D341Med (cell line): ENCODE results near the gene ERLIN1.

Source experiments
- DNase-seq: peaks from one replicate; pipeline ENCODE4 v3.0.0; 2012; ENCODE audit warnings: low spot score

Gene ERLIN1

DNA sequence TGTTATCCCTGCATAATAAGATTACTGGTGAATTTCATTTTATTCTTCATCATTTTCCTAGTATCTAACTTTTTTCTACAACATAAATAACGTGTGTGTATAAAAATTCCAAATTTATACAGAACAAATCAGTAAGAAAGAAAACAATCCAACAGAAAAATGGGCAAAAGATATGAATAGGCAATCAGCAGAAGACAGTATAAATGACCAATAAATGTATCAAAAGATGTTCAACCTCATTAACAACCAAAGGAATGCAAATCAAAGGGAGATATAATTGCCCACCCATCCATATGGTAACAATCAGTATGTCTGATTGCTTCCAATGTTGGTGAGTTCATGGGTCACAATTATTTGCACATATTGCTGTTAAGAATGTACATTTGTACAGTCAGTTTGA is 13.5 kb downstream of the ERLIN1 start:
- no peak for DNase-seq

DNA sequence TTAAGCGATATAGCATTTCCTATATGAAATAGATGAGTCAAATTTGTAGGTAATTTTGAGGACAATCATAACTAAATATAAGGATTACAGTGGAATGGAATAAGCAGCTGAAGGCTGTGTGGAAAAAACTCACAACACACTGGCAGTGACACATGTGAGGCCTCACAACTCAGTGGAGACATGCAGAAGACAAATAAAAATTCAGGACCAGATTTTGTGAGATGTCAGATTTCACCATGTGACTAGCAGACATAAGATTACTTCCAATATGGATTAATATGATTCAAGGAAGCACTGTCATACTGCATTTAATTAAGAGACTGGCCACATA is 17.6 kb downstream of the ERLIN1 start:
- DNase-seq: no peak

DNA sequence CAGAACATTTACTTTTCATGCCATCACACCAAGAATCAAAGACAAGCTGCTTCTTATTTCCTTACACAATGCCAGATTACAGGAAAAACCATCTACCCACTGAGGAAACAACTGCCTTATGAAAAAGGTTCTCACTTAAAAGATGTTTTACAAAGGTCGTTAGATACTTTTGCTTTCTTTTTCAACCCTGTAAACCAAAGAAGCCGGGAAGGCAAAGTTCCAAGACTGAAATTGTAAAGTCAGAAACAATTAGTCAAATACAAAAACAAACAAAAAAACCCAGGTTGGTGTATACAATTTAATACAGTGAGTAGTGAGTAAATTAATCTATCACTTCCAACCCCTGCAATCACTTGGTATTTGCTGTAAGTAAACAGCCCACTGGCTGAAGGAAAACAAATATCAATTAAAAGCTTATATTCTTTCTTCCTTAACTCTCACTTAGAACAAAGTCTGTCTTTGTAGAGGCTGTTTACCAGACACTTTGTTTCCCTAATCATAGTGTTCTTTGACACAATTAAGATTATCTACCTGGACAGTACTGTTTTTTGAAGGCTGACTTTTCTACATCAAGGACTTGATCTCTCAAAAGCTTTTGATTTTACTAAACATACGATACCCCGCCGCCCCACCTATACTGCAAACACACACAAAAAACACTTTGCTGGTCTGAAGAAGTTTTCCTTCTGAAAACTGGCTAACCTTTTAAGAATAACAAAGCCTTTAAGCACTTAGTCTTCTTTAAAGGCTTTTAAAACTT is 18.1 kb downstream of the ERLIN1 start:
- no peak for DNase-seq

DNA sequence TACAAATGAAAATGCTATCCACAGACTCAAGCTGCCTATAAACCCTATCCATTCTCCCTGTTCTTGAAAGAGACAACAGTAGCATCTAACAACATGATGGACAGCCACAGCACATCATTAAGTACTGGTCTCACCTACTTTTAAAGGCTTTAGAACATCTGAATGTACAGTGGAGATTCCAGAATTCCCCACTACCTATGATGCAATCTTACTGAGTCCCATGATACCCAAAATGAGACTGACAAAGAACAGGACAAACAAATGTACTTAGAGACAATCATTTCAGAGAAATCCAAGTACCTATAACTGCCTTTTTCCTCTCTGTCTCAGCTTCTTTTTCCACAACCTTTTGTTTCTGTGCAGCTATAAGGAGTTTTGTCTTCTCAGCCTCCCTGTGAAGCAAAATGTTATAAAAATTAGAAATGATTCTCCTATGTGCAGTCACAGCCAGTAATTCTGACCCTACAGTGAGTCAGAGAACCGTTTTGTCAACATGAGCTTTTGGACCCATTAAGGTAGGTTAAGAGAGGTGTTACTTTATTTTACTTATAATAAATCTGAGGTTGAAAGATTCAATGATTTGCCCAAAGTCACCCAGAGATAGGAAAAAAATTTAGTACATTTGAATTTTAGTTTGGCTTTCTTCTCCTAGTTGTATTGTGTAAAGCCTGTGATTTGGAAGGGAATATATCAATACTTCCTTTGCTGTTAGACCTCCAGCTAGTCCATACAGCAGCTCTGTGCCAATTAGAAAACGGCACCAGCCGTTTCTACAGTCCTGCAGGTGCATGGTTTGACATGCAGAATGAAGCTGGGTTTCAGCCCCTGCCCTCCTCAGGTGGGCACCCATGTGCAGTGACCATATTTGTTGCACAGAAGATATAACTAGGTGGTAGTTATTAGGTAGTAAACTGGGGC is 21.9 kb downstream of the ERLIN1 start:
- no peak for DNase-seq

DNA sequence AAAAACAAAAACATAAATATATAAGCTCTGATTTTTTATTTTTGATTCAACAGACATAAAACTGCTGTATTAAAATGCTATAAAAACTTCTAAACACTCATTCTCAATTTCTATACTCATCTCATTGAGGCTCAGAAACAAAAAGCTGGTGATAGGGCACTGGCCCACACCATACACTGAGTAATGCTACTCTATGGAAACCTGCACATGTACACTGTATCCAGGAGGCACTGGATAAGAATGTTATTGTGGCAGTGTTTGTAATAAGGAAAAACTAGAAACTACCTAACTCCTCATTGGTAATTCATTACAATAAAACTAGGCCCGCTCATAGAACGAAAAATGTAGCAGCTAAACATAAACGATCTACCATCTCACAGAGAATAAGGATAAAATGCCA is 23.1 kb downstream of the ERLIN1 start:
- no peak for DNase-seq

DNA sequence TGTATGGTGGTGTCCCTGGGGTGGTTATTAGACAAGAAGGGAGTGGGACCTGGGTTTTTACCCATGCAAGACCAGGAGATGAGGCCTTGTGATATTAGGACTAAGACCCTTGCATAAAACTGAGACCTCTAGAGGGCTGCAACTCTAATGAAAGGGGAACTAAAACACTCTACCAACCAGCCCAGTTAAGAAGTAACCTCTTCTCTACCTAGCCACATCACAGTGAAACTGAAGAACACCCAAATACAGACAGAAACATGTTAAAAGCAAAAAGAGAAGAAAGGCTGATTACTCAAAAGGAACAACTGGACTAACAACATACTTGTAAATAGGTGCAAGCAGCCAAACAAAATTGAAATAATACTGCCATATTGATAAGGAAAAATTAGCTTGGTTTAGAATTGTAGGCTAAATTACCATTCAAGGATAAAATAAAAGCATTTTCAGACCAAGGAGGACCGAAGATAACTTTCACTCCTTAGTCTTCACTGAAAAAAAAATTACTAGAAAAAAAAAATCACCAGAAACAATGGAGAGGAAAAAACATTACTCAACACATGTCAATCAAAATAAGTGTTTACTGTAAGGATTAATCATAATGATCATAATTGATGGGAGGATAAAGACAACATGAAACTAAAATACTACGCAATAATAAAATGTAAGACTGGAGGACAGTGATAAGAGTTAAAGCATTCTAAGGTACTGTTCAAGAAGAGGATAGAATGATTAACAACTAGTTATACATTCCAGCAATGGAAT is 27.6 kb downstream of the ERLIN1 start:
- DNase-seq: no peak

DNA sequence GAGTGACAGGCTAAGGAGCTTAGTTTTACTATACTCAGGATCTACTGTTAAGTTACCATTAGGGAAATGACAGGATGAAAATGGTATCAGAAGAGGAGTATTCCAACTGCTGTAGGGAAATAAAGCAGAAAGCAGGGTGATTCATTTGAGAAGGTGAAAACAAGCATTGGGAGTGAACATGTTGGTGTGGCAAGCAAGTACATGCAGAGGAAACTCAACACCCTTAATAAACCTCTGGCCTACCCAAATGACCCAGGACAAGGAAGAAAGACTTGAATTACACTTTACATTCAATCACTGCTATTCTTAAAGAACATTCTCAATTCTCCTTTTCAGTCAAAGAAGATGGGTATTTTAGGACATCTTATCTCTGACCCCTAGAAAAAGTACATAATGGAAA is 28.7 kb downstream of the ERLIN1 start:
- DNase-seq: no peak

DNA sequence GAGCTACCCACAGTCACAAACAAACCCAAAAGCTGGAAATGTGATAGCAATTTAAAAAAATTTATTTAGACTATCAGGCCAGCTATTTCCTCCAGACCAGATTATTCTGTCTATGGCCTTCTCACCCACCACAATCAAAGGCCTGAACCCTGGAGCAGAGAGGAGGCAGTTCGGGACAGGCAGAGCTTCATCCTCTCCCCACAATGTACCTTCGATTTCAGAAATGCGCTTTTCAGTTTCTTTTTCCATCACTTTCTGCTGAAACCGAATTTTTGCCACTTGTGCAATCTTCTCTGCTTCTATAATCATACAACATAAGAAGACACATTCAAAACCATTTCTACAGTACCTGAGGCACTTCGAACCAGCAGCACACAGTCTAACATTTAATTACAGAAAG is 29.9 kb downstream of the ERLIN1 start:
- no peak for DNase-seq

DNA sequence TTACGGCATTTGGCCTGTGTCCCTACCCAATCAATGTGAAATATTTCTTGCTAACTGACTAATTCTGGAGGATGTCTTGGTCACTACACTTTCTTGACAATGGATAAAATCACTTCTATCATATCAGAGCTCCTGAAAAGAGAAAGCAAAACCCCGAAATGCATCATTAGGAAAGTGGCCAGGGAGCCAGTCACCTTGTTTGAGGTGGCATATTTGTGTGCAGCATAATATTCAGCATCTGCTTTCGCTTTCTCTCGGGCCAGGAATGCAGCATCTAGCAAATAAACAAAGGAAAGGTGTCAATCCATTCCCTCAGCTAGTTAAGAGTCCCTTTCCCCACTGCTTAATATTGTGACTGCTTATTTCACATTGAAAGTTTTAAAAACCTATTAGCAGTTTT is 31.2 kb downstream of the ERLIN1 start:
- DNase-seq: no peak

DNA sequence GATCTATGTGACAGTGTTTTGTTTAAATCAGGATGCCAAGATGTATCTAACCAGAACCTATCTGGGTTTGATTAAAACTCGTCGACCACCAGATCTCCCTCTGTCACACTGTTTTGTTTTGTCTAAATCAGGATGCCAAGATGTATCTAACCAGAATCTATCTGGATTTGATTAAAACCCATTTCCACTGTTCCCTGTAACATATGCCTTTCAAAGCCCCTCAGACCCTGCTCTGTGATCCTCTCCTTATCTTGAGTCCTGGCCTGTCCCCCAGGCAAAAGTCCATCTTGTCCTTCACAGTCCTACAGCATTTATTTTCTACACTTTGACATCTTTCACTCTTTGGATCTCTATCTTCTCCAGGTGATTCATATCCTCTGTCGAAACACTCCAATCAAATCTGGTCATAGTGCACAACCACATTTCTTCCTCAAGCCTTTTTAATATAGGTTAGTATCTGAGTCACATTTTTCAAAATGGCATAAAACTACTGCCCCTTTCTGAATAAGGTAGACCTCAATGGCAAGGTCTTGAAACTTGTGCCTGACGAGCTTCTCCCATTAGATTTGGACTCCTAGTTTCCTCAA is 32.5 kb downstream of the ERLIN1 start:
- DNase-seq: no peak

DNA sequence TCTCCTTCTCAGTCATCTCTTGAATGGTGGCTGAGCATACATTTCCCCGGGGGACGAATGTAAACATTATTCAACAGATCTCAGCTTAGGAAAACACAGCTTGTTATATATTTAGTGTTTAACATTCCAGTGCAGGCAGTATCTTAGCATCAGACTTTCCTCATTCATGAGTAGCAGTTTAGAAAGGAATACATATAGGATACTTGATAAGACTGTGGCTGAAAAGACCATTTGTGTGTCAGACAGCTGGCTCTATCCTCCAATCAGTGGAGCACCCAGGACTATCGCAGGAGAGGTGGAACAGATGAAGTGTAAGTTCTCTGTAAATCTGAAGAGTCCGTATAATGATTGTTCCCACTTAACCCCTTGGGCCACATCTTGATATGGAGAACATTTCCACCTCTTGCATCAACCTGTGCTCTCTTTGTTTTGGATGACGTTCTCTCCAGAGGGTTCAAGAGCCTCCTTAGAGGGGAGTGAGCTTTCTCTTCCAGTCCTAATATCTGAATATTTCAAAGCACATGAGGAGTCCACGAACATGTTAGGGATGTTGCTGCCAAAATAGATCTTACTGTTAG is 34.0 kb downstream of the ERLIN1 start:
- DNase-seq: no peak

DNA sequence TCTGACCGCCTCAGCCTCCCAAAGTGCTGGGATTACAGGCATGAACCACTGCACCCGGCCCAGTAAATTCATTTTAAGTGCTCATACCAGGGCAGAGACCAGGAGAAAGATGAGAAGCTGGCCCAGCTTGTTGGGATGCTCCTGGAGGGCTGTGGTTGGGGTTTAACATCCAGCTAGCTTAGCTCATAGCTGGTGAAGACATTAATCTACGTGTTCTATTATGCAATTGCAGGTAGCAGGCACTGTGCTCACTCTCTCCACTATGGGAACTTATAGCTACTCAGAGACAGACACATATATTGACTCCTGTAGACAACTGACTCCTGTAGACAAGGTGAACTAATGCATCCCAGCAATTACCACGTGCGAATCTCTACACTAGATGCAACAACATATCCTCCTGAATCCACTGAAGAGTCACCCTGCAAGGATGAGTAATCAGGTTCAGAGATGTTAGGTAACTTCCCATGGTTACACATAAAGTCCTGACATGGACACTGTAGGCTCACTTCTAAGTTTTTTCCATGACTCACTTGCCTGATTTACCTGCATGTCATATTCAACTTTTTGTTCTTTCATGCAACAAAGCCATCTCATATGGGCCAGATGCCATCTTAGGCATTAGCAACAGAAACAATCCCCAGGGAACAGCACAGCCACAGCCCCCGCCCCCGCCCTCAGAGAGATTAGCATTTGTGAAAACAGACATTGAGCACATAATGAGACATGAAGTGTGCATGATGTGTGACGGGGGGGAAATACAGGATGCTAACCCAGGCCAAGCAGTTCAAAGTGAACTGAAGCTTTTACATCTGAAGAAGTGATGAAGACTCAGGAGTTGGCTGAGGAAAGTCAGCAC is 37.2 kb downstream of the ERLIN1 start:
- DNase-seq: peak; percentile 72

DNA sequence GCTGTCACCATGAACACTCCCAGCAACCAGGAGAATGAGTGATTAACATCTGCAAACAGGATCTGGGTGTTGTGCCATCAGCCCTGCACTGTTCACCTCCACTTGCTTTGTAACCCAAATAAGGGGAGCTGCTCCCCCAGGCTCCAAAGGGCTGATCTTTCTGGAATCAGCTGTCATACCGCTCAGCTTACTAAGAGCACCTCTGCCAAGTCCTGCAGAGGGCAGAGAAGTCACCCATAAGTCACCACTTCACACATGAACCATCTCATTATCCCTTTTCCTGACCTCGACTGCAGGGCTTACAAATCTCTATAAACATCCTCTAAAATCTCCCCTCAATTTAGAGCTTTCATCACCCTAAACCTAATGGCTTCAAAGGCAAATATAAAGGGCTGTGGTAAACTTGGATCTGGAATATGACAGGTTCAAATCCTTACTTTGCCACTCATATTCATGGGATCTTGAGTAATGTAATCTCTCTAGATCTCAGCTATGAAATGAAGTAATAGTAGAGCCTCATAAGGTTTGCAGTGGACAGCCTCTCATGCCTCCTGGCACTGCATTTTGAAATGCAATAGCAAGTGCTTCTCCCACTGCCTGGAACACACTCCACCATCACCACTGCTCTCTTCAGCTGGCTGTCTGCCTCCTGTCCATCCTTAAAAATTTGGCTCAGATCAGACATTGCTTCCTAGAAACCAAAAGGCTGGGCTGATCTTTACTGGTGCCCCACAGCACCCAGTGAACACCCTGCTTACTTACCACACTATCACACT is 38.8 kb downstream of the ERLIN1 start:
- DNase-seq: no peak

DNA sequence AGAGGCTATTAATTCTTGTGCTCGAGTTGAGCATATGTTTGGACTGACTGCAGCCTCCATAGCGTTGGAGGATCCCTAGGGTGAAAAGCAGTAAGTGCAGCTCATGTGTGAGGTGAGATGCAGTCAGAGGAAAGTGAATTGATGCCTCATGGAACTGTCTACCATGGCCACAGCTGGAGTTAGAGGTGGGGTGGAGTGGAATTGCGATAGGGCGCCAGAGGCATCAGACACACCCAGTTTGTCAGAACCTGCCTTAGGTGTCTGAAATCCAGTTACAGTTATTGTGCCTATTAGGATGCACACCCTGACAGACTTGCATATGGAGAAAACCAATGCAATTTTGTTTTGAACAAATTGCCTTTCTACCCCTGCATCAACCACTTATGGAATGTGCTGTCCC is 39.4 kb downstream of the ERLIN1 start:
- DNase-seq: no peak

DNA sequence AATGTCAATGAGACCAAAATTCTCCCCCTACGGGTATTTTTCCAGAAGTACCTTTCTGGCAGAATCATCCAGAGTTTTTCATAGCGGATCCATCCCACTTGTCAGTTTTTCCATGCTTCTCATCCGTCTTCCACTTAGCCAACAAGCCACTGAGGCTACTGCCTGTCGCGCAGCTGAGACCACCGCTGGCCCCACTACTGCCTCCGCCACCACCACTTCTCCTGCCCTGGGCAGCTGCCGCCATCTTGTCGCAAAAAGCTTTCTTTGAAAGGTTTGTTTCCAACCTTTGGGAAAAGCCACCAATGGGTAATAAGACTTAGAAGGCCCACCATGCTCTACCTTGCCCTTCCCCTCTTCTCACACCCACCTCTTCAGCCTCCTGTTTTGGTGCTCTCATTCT is 42.1 kb downstream of the ERLIN1 start:
- no peak for DNase-seq

DNA sequence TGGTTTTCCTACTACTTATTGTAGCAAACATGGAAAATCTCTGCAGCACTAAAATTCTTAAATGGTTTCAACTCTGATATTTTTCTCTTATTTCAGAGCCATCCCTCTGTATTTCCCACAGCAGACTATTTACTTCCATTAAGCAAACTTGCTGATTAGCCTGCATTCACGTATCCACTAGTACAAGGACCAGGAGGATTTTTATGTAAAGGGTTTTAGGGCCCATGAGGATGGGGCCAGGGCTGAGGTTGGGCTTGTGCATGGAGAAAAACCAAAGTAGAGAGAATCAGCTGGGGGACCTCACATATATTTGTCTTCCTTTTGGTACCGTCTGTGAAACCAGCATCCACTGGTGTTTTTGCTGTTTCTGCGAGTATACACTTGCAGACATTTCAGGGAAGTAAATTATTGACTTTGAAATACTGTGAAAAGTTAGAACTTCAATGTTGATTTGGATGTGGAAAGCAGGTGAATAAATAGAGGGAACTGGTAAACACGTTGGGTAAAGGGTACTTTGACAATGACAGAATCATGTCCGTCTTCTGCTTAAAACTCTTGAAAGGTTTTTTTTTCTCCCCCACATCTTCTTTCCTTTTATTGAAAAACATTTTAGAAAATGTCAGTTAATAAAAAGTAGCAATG is 44.3 kb downstream of the ERLIN1 start:
- DNase-seq: no peak

DNA sequence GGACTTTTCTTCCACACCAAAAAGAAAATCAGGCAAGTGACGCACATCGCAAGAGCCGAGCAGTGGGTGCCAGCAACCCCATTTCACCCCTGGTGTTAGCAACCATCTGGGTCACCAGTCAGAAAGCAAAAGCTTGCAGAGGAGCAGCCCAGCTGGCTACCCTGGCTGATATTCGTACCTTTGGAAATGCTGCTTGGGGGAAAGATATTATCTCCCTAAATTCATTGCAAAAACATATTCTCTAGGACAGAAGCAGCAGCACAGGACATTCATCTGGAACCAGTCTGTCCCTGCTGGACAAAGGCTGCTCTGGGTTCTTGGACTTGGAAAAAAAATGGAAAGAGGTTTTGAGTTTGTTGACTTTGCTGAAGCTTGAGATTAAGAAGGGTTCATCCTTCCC is 45.8 kb downstream of the ERLIN1 start:
- no peak for DNase-seq

DNA sequence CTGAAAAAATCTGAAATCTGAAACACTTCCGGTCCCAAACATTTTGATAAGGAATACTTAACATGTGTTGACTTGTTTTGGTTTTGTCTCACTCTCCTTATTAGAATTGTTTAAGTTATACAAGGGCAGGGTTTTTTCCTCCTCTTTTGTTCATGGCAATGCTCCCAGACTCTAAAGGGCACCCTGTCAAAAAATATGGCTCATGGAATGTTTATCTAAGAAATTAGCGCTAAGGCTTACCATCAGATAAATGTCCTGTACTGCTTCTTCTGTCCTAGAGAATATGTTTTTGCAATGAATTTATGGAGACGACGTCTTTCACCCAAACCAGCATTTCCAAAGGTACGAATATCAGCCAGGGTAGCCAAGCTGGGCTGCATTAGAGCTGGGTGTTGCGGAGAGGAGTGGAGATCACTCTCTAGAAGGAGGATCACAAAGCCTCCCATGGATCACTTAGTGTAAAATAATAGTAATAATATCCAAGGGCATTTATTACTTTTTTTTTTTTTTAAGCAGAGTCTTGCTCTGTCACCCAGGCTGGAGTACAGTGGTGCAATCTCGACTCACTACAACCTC is 46.8 kb downstream of the ERLIN1 start:
- DNase-seq: no peak

DNA sequence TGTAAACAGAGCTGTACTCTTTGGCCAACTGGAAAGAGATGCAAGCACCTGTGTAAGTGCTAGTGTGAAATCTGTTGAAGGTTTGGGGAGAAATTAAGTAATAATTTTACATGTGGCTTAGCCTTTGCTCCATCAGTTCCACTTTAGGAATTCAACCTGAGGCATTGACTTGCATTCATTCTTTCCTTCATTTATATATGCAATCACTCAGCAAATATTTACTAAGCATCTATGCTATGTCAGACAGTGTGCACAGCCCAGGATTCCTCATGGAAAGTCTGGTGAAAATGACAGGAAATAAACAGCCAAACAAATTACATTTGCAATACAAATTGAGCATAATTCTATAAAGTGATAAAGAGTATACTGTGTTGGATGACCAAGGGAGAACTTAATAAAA is 50.3 kb downstream of the ERLIN1 start:
- no peak for DNase-seq
